Activated CD4-positive, alpha-beta T cell treated with anti-CD3 and anti-CD28 coated beads, Interleukin-2, amount 50 U/mL, for 4 hours (primary cell): ENCODE results near the gene RAB36.

Source experiments
- DNase-seq, 2 experiments: peaks; one replicate each; pipeline ENCODE4 v3.0.0-alpha.2; 2020

The RAB36 gene, protein sequence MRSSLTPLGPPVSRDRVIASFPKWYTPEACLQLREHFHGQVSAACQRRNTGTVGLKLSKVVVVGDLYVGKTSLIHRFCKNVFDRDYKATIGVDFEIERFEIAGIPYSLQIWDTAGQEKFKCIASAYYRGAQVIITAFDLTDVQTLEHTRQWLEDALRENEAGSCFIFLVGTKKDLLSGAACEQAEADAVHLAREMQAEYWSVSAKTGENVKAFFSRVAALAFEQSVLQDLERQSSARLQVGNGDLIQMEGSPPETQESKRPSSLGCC

DNA sequence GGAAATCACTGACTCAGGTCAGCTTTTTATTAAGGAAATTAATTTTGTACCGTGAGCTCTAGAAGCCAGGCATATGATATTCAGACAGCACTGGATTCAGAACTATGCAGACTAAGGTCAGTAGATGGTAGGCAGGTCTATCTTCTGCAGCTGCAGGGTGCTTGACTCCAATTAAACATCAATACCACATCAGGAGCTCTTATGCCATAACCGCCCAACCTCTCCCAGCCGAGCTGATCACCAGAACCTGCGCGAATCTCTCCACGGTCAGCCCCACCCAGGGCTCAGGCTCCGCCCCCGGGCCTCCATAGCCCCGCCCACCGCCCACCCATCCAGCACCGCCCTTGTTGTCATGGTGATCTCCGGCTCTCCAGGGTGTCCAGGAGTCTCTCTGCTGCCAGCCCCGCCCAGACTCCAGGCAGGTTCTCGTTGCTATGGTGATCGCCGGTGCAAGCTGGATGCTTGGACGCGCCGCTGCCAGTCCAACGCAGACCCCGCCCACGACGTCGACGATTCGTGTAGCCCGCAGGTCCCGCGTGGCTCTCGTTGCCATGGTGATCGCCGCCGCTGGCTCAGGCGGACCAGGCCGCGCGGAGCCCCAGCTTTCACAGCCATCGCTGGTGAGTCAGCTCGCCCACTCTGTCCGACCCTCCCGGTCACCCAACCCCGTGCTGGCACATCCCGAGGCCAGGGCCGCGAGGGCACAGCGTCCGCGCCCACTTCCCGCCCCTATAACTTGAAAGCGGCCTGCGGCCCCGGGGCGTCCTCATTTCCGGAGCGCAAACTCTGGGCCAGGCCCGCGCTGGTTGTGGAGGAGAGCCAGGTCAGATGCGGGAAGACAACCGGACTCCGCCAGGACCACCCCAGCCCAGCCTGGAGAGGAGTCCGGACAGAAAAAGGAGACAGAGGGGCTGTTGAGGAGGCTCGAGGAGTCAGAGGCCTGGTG lies at the start of gene RAB36:
Gene RAB36 (plus strand): TSS at position 546 of the 946 bp plus-strand sequence. CDS start 1,140 bp downstream, outside the sequence.
- peak; percentile 73 to 74 for DNase-seq

DNA sequence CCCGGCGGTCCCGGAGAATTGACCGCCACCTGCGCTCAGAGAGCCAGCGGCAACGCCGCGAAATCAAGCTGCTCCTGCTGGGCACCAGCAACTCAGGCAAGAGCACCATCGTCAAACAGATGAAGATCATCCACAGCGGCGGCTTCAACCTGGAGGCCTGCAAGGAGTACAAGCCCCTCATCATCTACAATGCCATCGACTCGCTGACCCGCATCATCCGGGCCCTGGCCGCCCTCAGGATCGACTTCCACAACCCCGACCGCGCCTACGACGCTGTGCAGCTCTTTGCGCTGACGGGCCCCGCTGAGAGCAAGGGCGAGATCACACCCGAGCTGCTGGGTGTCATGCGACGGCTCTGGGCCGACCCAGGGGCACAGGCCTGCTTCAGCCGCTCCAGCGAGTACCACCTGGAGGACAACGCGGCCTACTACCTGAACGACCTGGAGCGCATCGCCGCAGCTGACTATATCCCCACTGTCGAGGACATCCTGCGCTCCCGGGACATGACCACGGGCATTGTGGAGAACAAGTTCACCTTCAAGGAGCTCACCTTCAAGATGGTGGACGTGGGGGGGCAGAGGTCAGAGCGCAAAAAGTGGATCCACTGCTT lies 49.4 kb upstream of the RAB36 start:
- DNase-seq, result no peak

DNA sequence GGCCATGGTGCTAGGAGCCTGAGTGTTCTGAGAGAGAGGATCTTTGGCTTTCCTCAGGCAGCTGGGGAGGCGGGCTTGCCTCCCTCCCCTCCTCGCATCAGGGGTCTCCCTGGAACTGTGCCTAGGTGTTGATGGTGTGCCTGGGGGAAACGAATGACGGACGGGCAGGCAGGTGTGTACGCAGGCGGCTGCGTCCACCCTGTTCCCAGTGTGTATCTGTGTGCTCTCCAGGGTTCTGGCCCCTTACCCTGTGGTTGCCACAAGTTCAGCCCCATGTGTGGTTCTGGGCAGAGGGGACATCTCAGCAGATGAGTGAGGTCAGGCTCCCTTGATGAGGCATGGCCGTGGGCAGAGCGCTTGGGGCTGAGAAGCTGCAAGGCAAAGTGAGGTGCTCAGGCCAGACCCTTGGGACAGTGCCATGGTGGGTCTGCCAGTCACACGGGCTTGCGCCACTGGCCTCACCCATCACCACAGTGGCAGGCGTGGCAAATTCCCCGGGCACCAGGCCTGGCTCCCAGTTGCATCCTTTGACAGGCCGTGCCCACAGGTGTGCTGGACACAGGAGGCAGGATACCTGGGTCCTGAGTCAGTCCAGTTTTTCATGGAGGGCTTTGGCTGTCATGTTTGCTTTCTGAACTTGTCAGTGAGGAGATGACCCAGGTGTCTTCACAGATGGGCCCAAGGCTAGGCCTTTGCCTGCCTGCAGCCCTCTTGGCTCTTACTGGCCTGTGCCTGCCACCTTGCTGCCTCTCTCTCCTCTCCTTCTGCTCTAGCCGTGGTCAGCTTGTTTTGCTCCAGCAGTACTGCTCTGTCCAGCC lies 47.7 kb upstream of the RAB36 start:
- no peak for DNase-seq

DNA sequence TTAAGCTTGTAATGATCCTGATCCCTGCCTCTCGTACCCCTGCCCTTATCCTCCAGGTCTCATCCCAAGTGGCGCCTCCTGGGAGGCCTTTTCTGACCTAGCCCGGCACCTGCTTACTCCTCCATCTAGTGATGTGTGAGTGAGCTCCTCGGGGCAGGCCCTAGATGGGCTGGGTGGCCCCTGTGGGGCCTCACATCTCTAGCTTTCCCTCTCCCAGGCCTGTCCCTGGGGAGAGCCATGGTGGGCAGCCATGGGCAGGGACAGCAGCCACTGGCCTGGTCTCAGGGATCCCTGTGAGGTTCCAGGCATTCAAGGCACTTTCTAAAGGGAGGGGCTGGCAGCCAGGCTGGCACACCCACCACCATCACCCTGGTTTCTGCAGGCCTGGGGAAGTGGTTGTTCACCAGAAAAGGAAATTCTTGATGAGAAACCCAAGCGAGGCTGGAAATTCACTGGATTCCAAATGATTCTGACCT lies 47.0 kb upstream of the RAB36 start:
- no peak for DNase-seq

DNA sequence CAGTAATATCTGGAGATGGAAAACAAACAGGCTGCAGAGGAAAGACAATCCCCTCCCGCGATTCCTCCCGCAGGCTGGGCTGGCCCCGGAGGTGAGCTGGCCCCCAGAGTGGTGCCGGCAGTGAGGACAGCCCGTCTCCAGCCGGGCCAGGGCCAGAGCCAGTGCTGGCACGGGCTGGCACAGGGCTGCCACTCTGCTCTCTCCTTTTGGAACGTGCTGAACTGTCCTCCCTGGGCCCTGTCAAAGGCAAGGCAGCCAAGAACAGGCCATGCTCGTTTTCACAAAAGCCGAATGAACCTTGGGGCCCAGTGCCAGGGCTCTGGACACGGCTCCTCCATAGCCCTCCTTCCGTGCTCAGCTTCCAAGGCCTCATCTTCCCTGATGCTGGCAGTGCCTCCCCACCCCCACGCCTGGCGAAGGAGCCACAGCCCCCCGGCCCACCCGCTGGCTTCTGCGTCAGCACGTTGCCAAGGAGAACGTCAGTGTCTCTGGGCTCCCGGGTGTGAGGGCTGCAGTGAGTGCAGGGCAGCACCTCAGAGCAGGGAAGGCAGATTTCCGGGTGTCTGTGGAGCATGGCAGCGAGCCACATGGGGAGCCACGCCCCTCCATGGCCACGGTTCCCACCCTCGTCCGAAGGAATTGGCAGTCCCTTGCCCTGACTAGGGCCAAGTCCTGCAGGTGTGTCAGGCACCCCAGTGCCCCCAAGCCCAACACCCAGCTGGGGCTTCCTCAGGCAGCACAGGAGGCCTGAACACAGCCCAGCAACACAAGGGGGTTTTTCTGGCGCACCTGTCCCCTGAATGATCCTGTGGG lies 46.4 kb upstream of the RAB36 start:
- no peak for DNase-seq

DNA sequence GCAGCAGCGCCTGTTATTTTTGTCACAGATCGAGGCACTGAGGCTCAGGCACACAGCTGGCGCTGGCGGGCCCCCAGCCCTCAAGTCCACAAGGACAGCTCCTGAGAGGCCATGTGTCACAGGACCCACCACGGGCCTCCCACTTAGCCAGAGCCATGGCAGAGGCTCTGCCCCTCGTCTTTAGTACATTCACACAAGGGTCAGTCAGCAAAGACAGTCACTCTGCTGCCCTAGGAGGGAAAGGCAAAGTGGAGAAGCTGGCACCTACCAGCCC lies 45.8 kb upstream of the RAB36 start:
- DNase-seq, result no peak

DNA sequence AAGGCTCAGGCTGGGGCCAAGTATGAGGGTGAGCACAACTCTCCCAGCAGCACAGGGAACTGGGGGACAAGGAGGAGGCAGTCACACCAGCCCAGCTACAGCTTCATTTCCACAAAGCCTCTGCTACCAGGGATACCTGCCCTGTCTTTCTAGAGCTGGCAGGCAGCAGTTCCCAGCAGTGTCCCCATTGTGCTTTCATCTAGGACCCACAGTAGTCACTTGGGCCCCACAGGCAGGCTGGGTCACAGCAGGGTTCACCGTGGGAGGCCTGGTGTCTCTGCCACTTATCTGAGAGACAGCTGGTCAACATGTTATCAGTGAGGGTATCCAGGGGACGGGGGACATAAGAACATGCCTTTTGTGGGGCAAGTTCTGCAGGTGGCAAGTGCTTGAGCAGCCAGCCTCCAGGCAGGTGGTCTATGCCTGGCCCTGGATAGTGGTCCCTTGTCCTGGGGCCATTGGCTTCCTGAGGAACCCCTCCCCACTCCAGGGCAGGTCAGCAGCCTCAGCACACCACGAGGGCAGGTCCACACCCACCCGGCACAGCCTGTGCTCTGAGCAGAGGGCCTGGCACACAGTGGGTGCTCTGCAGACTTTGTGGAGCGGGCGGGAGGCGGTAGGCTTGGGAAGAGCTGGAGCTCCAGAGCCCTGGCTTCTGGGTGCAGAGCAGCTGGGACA lies 45.0 kb upstream of the RAB36 start:
- no peak for DNase-seq

DNA sequence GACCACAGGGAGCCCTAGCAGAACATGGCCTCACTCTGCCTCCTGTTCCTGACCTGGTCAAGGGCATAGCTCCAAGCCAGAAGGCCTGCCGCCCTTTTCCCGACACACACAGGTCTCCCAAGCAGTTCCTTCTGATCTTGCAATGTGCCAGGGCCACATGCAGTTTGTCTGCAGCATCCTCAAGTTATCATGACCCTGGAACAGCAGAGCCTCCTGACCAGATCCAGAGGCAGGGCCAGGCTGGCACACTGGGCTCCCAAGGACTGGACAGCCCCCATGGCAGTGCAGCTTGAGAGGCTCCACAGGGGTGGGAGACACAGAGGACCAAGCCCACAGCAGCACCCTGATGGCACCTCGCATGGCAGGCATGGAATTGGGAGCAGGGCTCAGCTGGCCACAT lies 43.8 kb upstream of the RAB36 start:
- no peak for DNase-seq

DNA sequence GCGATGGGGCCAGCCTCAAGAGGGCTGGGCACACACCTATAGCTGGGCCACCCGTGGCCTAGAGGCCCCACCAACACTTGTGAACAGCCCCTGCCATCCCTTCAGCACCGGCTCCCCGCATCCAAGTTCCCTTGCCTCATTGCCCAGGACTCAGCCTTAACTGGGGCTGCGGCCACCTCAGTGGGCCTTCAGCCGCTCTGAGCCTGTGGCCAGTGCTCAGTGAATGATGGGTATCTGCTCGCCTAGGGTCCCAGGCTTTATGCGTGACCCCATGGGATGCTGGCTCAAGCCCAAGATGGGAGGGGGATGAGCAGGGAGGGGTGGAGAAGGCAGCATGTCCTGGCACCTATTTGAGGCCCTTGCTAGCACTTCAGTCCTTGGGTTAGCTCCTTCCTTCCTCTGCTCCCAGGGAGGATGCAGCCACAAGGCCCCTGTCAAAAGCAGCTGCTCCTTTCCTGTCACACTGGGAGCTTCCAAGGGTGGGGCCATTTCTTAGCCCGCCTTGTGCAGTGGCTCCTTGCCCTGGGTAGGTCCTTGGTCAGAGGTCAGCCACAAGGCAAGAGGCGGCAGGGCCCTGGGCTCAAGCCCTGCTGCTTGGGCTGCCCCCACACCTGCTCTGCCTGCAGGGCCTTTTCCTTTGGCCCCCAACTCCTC lies 43.1 kb upstream of the RAB36 start:
- no peak for DNase-seq

DNA sequence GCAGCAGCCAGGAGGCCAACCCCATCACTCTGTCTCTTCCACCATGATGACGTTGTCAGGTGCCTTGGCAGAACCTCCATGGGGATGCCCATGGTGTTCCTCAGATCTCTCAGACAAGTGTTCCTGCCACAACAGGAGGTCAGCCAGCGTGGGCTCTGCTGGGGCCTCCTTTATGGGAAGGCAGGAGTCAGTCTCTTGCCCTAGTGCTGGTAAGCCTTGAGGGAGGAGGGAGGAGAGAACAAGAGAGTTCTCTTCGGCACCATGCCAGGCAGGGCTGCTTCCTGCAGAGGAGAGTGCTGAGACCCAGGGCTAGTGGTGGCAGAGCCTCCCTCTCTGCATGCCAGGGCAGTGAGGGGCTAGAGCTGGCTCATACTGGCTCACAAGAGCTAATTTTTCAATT lies 42.5 kb upstream of the RAB36 start:
- no peak for DNase-seq

DNA sequence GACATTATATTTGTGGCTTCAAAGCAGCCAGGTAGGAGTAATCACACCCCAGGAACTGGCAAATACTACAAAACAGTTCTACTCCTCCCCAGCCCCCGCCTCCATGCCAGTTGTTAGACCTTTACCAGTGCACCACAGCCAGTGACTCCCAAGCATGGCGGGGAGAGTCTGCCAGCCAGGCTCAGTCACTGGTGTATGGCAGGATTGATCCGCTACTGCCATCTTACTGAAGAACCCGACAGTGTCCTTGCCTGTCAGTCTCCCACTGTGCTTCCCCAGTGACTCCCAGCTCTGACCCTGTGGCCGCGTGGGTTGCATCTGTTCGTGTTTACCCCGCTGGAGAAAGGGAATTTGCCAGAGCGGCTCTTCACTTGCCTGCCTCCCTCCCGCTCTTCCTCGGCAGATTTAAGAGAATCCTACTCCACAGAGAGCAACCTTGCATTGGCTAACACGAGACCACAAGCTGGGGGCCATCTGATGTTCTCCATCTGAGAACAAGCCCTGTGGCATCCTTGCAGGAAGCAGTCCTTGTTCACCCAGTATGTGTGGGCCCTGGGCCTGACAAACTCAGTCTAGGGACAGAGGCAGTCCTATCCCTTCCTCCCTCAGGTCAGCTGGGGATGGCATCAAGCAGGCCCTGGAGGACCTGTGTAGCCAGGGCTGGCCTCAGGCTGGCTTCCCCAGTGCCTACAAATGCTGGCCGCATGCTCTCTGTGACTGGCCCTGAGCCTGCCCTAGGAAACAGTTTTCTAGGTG lies 41.9 kb upstream of the RAB36 start:
- no peak for DNase-seq

DNA sequence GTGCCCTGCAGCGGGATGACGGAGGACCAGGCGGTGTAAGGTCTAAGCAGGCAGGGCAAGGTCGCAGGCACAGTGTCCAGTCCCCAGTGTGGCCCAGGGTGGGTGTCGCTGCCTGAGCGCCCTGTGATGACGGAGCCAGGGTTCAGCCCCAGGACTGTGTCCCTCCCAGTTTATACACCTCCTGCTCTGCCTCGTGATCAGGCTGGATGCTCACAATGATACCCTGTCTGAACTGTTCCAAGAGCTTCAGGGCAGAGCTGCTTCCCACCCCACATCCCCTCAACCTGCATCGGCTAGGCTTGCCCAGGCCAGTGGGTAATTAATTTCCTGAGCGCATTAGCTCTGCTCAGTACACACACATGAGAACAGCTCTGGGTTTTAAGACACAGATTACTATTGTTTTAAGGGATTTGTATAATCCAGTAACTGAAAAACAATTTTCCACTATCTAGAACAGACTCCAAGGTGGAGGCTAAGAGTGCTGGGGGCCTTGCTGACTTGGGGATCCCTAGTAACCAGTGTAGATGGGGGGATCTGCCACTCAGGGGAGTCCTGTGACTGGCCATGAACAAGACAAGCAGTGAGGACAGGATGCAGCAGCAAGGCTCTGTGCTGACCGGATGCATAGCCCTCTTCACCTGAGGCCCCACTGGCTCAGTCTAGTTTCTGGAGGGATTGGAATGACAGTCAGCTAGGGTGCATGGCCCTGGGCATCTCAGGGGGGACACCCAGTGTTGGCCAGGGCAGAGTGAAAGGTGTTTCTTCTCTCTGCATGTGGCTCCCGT lies 40.9 kb upstream of the RAB36 start:
- DNase-seq, result no peak

DNA sequence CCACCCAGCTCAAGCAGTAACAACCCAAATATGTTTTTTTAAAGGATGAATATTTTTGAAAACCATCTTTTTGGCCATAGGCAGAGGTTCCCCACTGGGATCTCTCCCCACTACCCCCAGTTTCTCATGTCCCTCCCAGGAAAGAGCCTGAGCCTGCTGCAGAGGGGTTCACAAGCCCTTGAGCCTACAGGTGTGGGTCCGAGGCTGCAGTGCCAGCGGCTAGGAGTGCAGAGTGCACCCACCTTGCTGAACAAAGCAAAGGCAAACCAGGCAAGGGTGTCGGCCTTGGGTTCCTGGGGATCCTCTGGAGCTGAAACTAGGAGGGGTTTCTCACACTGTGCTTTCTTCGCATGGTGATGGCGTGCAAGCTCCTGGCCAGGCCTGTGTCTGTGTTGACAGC lies 40.0 kb upstream of the RAB36 start:
- DNase-seq, result no peak

DNA sequence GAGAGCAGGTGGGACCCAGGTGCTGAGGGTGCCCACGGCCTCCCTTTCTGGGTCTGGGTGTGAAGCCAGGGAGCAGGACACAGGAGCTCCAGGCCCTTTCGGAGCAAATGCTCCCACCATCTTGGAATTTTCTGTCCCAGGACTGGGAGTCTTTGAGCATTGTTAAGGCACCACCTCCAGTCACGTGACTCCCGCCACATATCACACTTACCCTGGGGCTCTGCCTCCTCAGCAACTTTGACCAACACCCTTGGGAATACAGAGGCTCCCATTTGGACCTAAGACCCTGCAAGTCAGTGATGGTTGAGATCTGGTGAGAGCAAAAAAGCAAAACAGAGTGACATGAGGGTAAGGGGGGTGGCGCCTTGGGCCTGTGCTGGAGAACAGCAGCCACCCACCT lies 39.4 kb upstream of the RAB36 start:
- DNase-seq, result no peak

DNA sequence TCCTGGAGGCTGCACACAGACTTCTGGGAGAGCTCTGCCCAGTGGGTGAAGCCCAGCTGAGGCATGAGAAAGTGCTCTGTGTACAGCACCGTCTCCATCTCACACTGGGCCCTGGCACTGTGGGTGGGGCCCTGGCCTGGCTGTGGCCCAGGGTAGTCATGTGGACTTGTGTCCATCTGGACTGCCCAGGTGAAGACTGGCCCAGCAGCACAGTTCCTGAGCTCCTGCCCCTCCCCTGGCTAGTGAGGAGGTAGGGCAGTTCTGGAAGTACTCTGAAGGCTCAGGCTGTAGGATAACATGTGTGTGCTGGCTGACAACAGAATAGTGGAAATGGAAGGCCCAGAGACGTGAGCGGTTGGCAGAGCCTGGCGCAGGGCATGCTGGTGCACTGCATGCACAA lies 38.9 kb upstream of the RAB36 start:
- DNase-seq, result no peak

DNA sequence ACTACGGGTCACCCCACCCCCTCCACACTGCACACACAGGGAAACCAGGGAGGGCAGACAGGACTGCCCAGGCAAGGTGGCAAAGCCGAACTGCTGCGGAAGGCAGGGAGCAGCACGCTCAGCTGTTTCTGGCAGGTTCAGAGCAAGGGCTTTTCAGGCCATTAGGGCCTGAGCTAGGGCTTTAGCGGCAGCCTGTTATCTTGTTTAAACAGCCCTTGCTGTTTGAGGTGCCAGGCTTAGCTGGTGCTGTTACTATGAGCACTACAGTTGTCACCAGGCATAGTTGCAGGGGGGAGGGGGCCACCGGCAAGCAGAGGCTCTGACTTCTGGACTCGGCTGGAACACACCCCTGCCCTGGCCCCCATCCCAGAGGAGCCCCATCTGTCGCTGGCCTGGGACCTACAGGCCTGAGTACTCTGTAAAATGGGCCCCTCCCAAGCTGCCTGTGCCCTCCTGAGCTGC lies 38.3 kb upstream of the RAB36 start:
- DNase-seq, result no peak

DNA sequence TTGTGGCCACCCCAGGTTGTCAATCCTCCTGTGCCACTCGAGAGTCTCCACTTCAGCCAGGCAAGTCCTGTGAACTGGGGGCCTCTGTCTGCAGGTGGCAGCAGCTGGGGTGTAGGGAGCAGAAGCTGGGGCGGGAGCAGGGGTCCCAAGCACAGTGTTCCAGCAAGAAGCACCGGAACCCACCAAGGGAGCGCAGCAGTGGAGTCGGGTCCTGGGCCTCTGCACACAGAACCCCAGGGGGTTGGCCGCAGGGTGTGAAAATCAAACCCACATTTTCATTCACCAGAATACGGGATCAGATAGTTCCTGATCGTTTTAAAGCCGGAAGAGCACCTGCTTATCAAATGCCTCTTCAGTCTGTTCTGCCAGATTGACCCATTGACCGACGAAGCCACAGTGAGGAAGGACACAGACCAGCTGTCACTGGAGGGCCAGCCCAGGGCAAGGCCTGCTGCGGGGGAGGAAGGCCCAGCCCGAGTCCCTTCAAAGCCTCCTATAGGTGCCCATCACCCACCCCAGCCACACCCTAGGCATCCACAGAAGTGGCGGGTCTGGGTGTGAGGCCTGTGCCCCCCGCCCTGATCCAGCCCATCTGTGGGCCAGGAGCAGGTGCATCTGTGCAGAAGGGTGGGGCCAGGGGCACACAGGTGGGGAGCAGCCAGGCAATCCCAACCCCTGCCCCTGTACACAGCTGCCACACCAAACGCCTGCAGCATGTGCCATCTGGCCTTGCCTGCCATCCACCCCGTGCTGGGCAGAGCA lies 37.6 kb upstream of the RAB36 start:
- DNase-seq, result no peak
